ENCODE measurements around the gene NECTIN3.

NECTIN3 gene

DNA sequence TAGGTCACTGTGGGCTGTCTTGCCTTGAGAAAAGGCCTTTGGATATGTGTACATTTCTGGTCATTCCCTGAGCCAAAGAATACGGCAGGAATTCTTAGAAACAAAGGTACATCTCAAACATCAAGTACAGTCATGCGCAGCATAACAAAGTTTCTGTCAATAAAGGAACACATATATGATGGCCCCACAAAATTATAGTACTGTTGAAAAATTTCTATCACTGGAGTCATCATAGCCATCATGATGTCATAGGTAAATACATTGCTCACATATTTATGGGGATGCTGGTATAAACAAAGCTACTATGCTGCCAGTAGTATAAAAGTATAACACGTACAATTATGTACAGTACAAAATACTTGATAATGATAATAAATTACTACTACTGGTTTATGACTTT, 38.9 kb upstream of the NECTIN3 start:
- H3K4me1 ChIP-seq (ENCODE audit: control insufficient read depth, insufficient read depth, low read length) = no peaks in the 10 kb centered on the region
- no peak overlapping the region for H3K4me3 ChIP-seq (ENCODE audit: low read depth, low read length)
- no peak for TF ChIP-seq ZBTB48 (tag by site-specific recombination; IDR thresholded peaks at IDR 0.05)
- TF ChIP-seq ZBTB8A (tag by site-specific recombination; IDR thresholded peaks at IDR 0.05) = no peak
- no peak for TF ChIP-seq ZNF664 (tag by site-specific recombination; IDR thresholded peaks at IDR 0.05)
- no peak for TF ChIP-seq ZNF155 (tag by site-specific recombination; IDR thresholded peaks at IDR 0.05)
- TF ChIP-seq ZNF624 (tag by site-specific recombination; IDR thresholded peaks at IDR 0.05) = no peak
- TF ChIP-seq ZNF140 (tag by site-specific recombination; IDR thresholded peaks at IDR 0.05) = no peak
- TF ChIP-seq ZNF701 (tag by site-specific recombination; IDR thresholded peaks at IDR 0.05) = no peak
- TF ChIP-seq ZNF280C (tag by site-specific recombination; IDR thresholded peaks at IDR 0.05) = no peak
- no peak for TF ChIP-seq ZFP37 (tag by site-specific recombination; IDR thresholded peaks at IDR 0.05)
- no peak for TF ChIP-seq TCF7L2 (IDR thresholded peaks at IDR 0.05; ENCODE audit: borderline replicate concordance, low read depth, low read length)
- TF ChIP-seq GLI4 (tag by site-specific recombination; IDR thresholded peaks at IDR 0.05) = no peak
- TF ChIP-seq ZNF350 (tag by site-specific recombination; IDR thresholded peaks at IDR 0.05) = no peak
- TF ChIP-seq ZNF521 (tag by site-specific recombination; IDR thresholded peaks at IDR 0.05) = no peak
- TF ChIP-seq ZNF654 (tag by site-specific recombination; IDR thresholded peaks at IDR 0.05; ENCODE audit: low read depth) = no peak
- no peak for TF ChIP-seq ZNF280D (tag by site-specific recombination; IDR thresholded peaks at IDR 0.05)
- no peak for TF ChIP-seq HOXC10 (CRISPR knock-in tag; IDR thresholded peaks at IDR 0.05)
- TF ChIP-seq ZBTB17 (tag by site-specific recombination; IDR thresholded peaks at IDR 0.05) = no peak
- TF ChIP-seq BCL11A (tag by site-specific recombination; IDR thresholded peaks at IDR 0.05; ENCODE audit: low read depth) = no peak
- H3K9me3 ChIP-seq (ENCODE audit: control insufficient read depth, insufficient read depth, low read depth, low read length) = no peaks in the 10 kb centered on the region
- ChIA-PET POLR2A (no interaction called here), CTCF (no interaction called here)
- H3K27ac ChIP-seq (ENCODE audit: extremely low read depth, low read depth, low read length) = no peak overlapping the region
- H3K36me3 ChIP-seq (ENCODE audit: control insufficient read depth in 2 of 2, insufficient read depth in 1 of 2, low read length in 2 of 2) = no peaks in the 10 kb centered on the region

DNA sequence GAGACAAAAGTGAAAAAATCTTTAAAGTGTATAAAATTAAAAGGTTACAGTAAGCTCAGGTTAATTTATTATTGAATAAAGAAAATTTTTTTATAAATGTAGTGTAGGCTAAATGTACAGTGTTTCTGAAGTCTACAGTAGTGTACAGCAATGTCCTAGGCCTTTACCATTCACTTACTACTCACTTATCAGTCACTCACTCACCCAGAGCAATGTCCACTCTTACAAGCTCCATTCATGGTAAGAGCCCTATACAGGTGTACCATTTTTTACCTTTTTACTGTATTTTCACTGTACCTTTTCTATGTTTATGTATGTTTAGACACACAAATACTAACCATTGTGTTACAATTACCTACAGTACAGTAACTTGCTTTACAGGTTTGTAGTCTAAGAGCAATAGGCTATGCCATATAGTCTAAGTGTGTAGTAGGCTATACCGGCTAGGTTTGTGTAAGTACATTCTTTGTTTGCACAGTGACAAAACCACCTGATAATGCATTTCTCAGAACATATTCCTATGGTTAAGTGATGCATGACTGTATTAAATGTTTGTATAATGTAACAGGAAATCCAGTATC, 38.1 kb upstream of the NECTIN3 start:
- H3K4me1 ChIP-seq (ENCODE audit: control insufficient read depth, insufficient read depth, low read length) = no peaks in the 10 kb centered on the region
- H3K27ac ChIP-seq (ENCODE audit: extremely low read depth, low read depth, low read length) = no peak overlapping the region
- H3K9me3 ChIP-seq (ENCODE audit: control insufficient read depth, insufficient read depth, low read depth, low read length) = no peaks in the 10 kb centered on the region
- POLR2A ChIA-PET = no interaction called here
- no peaks in the 10 kb centered on the region for H3K36me3 ChIP-seq (ENCODE audit: control insufficient read depth in 2 of 2, insufficient read depth in 1 of 2, low read length in 2 of 2)
- no peak overlapping the region for H3K4me3 ChIP-seq (ENCODE audit: low read depth, low read length)
- TF ChIP-seq, protein P1, sequence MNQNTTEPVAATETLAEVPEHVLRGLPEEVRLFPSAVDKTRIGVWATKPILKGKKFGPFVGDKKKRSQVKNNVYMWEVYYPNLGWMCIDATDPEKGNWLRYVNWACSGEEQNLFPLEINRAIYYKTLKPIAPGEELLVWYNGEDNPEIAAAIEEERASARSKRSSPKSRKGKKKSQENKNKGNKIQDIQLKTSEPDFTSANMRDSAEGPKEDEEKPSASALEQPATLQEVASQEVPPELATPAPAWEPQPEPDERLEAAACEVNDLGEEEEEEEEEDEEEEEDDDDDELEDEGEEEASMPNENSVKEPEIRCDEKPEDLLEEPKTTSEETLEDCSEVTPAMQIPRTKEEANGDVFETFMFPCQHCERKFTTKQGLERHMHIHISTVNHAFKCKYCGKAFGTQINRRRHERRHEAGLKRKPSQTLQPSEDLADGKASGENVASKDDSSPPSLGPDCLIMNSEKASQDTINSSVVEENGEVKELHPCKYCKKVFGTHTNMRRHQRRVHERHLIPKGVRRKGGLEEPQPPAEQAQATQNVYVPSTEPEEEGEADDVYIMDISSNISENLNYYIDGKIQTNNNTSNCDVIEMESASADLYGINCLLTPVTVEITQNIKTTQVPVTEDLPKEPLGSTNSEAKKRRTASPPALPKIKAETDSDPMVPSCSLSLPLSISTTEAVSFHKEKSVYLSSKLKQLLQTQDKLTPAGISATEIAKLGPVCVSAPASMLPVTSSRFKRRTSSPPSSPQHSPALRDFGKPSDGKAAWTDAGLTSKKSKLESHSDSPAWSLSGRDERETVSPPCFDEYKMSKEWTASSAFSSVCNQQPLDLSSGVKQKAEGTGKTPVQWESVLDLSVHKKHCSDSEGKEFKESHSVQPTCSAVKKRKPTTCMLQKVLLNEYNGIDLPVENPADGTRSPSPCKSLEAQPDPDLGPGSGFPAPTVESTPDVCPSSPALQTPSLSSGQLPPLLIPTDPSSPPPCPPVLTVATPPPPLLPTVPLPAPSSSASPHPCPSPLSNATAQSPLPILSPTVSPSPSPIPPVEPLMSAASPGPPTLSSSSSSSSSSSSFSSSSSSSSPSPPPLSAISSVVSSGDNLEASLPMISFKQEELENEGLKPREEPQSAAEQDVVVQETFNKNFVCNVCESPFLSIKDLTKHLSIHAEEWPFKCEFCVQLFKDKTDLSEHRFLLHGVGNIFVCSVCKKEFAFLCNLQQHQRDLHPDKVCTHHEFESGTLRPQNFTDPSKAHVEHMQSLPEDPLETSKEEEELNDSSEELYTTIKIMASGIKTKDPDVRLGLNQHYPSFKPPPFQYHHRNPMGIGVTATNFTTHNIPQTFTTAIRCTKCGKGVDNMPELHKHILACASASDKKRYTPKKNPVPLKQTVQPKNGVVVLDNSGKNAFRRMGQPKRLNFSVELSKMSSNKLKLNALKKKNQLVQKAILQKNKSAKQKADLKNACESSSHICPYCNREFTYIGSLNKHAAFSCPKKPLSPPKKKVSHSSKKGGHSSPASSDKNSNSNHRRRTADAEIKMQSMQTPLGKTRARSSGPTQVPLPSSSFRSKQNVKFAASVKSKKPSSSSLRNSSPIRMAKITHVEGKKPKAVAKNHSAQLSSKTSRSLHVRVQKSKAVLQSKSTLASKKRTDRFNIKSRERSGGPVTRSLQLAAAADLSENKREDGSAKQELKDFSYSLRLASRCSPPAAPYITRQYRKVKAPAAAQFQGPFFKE (tag by site-specific recombination; IDR thresholded peaks at IDR 0.05; ENCODE audit: borderline replicate concordance) = no peak
- TF ChIP-seq PATZ1 (tag by site-specific recombination; IDR thresholded peaks at IDR 0.05) = no peak
- CTCF ChIA-PET = no interaction called here

All from HEK293 (cell line).